IMR-90 (cell line): ENCODE measurements around the gene CNKSR3. TPM values are rescaled to one million over a fixed set of nuclear protein-coding genes. Genes with fewer than 3 reads are reported as not detected.

Experiments
- ATAC-seq: fragments of 200-7000 bp; cut with Tn5 transposase; 2 replicates; pipeline ENCODE4 v1.9.1; 2020; ENCODE audit warnings: low read depth, mild to moderate bottlenecking, moderate library complexity
- BruUV-seq: library from RNA; stranded (reverse); fragments of 400-500 nt; replicated peaks from 2 replicates; lab custom pipeline; 2021; lab: Mats Ljungman, UMichigan
- CTCF ChIA-PET: fragments of 300-600 bp; formaldehyde crosslinking; extraction: SDS; loops from one replicate; lab custom pipeline; 2021; ENCODE audit warnings: antibody characterized with exemption; lab: Yijun Ruan, JAX
- POLR2A ChIA-PET: fragments of 300-600 bp; sonication (Branson Sonifier 250); formaldehyde crosslinking; loops from one replicate; lab custom pipeline; 2022; ENCODE audit warnings: antibody characterized with exemption; ENCODE audit not compliant: unreplicated experiment; lab: Charles Lee
- DNase-seq: peaks from one replicate; pipeline ENCODE4 v3.0.0; 2013
- H2AFZ ChIP-seq: replicated peaks from 2 replicates; pipeline ENCODE3; 2013; ENCODE audit warnings: low read length, mild to moderate bottlenecking; ENCODE audit not compliant: poor library complexity
- H2AK5ac ChIP-seq: 2 replicates; pipeline ENCODE4 v1.6.1; 2013; ENCODE audit warnings: low read depth, low read length, inconsistent platforms
- H2AK9ac ChIP-seq: replicated peaks from 2 replicates; pipeline ENCODE3; 2013; ENCODE audit warnings: mild to moderate bottlenecking, low read depth, low read length, moderate library complexity; ENCODE audit not compliant: poor library complexity
- H2BK120ac ChIP-seq: 2 replicates; pipeline ENCODE4 v1.6.1; 2013; ENCODE audit warnings: low read depth, low read length, inconsistent platforms
- H2BK15ac ChIP-seq: 3 replicates; pipeline ENCODE4 v1.6.1; 2013; ENCODE audit warnings: low read depth, low read length, inconsistent platforms
- H2BK20ac ChIP-seq: 2 replicates; pipeline ENCODE4 v1.6.1; 2013; ENCODE audit warnings: low read depth, mild to moderate bottlenecking, inconsistent platforms, low read length, moderate library complexity
- H2BK5ac ChIP-seq: 2 replicates; pipeline ENCODE4 v1.6.1; 2013; ENCODE audit warnings: mild to moderate bottlenecking, low read depth, low read length, inconsistent platforms; ENCODE audit not compliant: poor library complexity, severe bottlenecking
- H3K14ac ChIP-seq: replicated peaks from 2 replicates; pipeline ENCODE4 v1.6.1; 2013; ENCODE audit warnings: low read depth, low read length, inconsistent platforms
- H3K18ac ChIP-seq: 2 replicates; pipeline ENCODE4 v1.6.1; 2013; ENCODE audit warnings: low read depth, low read length, control low read depth
- H3K23ac ChIP-seq: 2 replicates; pipeline ENCODE4 v1.6.1; 2013; ENCODE audit warnings: low read depth, low read length, inconsistent platforms
- H3K27ac ChIP-seq: 2 replicates; pipeline ENCODE4 v1.5.1; 2013; ENCODE audit warnings: mild to moderate bottlenecking, control low read depth, low read length; ENCODE audit not compliant: insufficient read depth
- H3K27me3 ChIP-seq: 2 replicates; pipeline ENCODE4 v1.6.1; 2013; ENCODE audit warnings: low read length; ENCODE audit not compliant: control insufficient read depth, insufficient read depth
- H3K36me3 ChIP-seq: 2 replicates; pipeline ENCODE4 v1.6.1; 2013; ENCODE audit warnings: low read length, mixed read lengths; ENCODE audit not compliant: control insufficient read depth, insufficient read depth
- H3K4ac ChIP-seq: 2 replicates; pipeline ENCODE4 v1.6.1; 2013; ENCODE audit warnings: low read depth, low read length, inconsistent platforms
- H3K4me1 ChIP-seq: 2 replicates; pipeline ENCODE4 v1.6.1; 2013; ENCODE audit warnings: low read length, mixed read lengths; ENCODE audit not compliant: control insufficient read depth, insufficient read depth
- H3K4me2 ChIP-seq: 2 replicates; pipeline ENCODE4 v1.6.1; 2013; ENCODE audit warnings: low read depth, mild to moderate bottlenecking, control low read depth, low read length, moderate library complexity
- H3K4me3 ChIP-seq: 2 replicates; pipeline ENCODE4 v1.5.1; 2013; ENCODE audit warnings: low read depth, mild to moderate bottlenecking, control low read depth, low read length, moderate library complexity; ENCODE audit not compliant: insufficient read depth
- H3K56ac ChIP-seq: 2 replicates; pipeline ENCODE4 v1.6.1; 2013; ENCODE audit warnings: low read length, inconsistent platforms; ENCODE audit not compliant: insufficient read depth; ENCODE audit errors: extremely low read depth
- H3K79me1 ChIP-seq, 2 experiments: 2 replicates each; pipeline ENCODE4 v1.6.1; 2013; ENCODE audit warnings: low read length in 2 of 2, inconsistent platforms in 1 of 2, low read depth in 1 of 2
- H3K9ac ChIP-seq: 2 replicates; pipeline ENCODE4 v1.6.1; 2013; ENCODE audit warnings: low read depth, low read length, control low read depth
- H3K9me1 ChIP-seq: 2 replicates; pipeline ENCODE4 v1.6.1; 2013; ENCODE audit warnings: low read length, inconsistent platforms; ENCODE audit not compliant: insufficient read depth
- H3K9me3 ChIP-seq: 2 replicates; pipeline ENCODE4 v1.6.1; 2013; ENCODE audit warnings: low read length; ENCODE audit not compliant: control insufficient read depth, insufficient read depth
- H4K20me1 ChIP-seq: 2 replicates; pipeline ENCODE4 v1.6.1; 2013; ENCODE audit warnings: low read length, inconsistent platforms; ENCODE audit not compliant: insufficient read depth
- H4K5ac ChIP-seq: 2 replicates; pipeline ENCODE4 v1.6.1; 2013; ENCODE audit warnings: mild to moderate bottlenecking, low read depth, low read length, control low read depth
- H4K8ac ChIP-seq, 2 experiments: 2 replicates each; pipeline ENCODE4 v1.6.1; 2013; ENCODE audit warnings: low read depth in 2 of 2, low read length in 2 of 2, control low read depth in 1 of 2, inconsistent platforms in 1 of 2
- H4K91ac ChIP-seq: 2 replicates; pipeline ENCODE4 v1.6.1; 2013; ENCODE audit warnings: low read depth, low read length, inconsistent platforms; ENCODE audit not compliant: insufficient read depth
- USF2 ChIP-seq: fragments of 150-350 bp; IDR thresholded peaks from 2 replicates; pipeline ENCODE4 v1.6.1; 2017; ENCODE audit warnings: mild to moderate bottlenecking, antibody characterized with exemption, low read length, low read depth
- whole genome bisulfite sequencing, 2 experiments: methylation state at CpG; one replicate each; pipeline versions ENCODE4 v1.1.5 to v1.1.7; 2013; ENCODE audit warnings: missing lambda C conversion rate in 2 of 2; ENCODE audit not compliant: insufficient read length in 1 of 2; ENCODE audit errors: extremely low coverage in 2 of 2; 5-methylcytosine and 5-hydroxymethylcytosine counted together
- dilution Hi-C: fragments of 300-500 bp; cut with HindIII; formaldehyde crosslinking; loops from one replicate; pipeline ENCODE4 v1.14.3; 2018; ENCODE audit warnings: low sequenced_read_pairs; ENCODE audit not compliant: unreplicated experiment
- in situ Hi-C: fragments of 300-500 bp; cut with MboI; formaldehyde crosslinking; loops from 3 replicates; pipeline ENCODE4 v1.14.3; 2019; ENCODE audit warnings: low sequenced_read_pairs, inconsistent platforms, mixed read lengths
- intact Hi-C: fragments of 100-400 bp; cut with micrococcal nuclease; formaldehyde crosslinking; loops from 2 replicates; pipeline ENCODE4 v1.10.0; 2022
- polyA plus RNA-seq, 3 experiments: library from polyadenylated mRNA; depleted of rRNA; stranded (reverse); fragments of >200 nt; gene quantifications; 2 replicates each; pipeline ENCODE4 v1.2.3, GENCODE V29; 2012; ENCODE audit warnings: low replicate concordance in 1 of 3
- total RNA-seq: library from RNA; depleted of rRNA; stranded (reverse); fragments of >200 nt; gene quantifications from 2 replicates; pipeline ENCODE4 v1.2.3, GENCODE V29; 2012

Gene CNKSR3
- total and polyA plus RNA-seq, 2 of the 4 experiments (the other 2 are of a cell fraction) = 6.7 to 15.8 TPM

GRCh38 chr6:154526996-154527395 is 16.5 kb upstream of the CNKSR3 start:
- no peak overlapping the region for H3K27ac ChIP-seq
- no peaks in the 10 kb centered on the region for H3K36me3 ChIP-seq
- DNase-seq = no peak
- ChIA-PET POLR2A (no interaction called here), CTCF (no interaction called here)
- H2BK20ac ChIP-seq = no peak overlapping the region
- H3K23ac ChIP-seq = no peak overlapping the region
- no peak overlapping the region for H3K18ac ChIP-seq
- BruUV-seq = no TSS peak
- no peak overlapping the region for H3K4ac ChIP-seq
- H2AFZ ChIP-seq = no peak overlapping the region
- in situ Hi-C loops (no loop called here), dilution Hi-C loops (no loop called here), intact Hi-C loops (no loop called here)
- H3K27me3 ChIP-seq = no peaks in the 10 kb centered on the region
- no peaks in the 10 kb centered on the region for H3K9me3 ChIP-seq
- H2AK9ac ChIP-seq = no peak overlapping the region
- no peak overlapping the region for H3K56ac ChIP-seq
- H3K4me2 ChIP-seq = no peak overlapping the region
- H4K5ac ChIP-seq = no peak overlapping the region
- H3K4me3 ChIP-seq = no peak overlapping the region
- H2AK5ac ChIP-seq = no peak overlapping the region
- H3K9me1 ChIP-seq = no peaks in the 10 kb centered on the region
- H3K9ac ChIP-seq = no peak overlapping the region
- no peak overlapping the region for H2BK15ac ChIP-seq
- H4K91ac ChIP-seq = no peak overlapping the region
- WGBS, 2 experiments = no CpG with 5 or more reads among the region's 1 CpG
- no peak overlapping the region for H4K8ac ChIP-seq
- H2BK120ac ChIP-seq = no peak overlapping the region
- H4K20me1 ChIP-seq = no peaks in the 10 kb centered on the region
- no peak overlapping the region for H3K14ac ChIP-seq
- H2BK5ac ChIP-seq = no peak overlapping the region
- no peaks in the 10 kb centered on the region for H3K79me1 ChIP-seq
- no peak for ATAC-seq
- H3K4me1 ChIP-seq = no peaks in the 10 kb centered on the region
- TF ChIP-seq USF2 = no peak
